H1 (cell line): ENCODE results near the gene SLC66A2. TPM values are rescaled to one million over a fixed set of nuclear protein-coding genes. Genes with fewer than 3 reads are reported as not detected.

Experiments
- CTCF ChIA-PET: fragments of 300-600 bp; sonication (Branson Sonifier 250); formaldehyde crosslinking; loops from one replicate; lab custom pipeline; 2021; ENCODE audit not compliant: partially characterized antibody; lab: Charles Lee
- POLR2A ChIA-PET: fragments of 300-600 bp; sonication (Branson Sonifier 250); formaldehyde crosslinking; loops from one replicate; lab custom pipeline; 2021; ENCODE audit warnings: inconsistent platforms; ENCODE audit not compliant: partially characterized antibody; lab: Charles Lee
- DNase-seq, 2 experiments: peaks; one replicate each; pipeline versions ENCODE4 v3.0.0 to v3.0.0-alpha.2; 2010 to 2022; ENCODE audit warnings: low spot score in 2 of 2, low read depth in 1 of 2, mixed read lengths in 1 of 2
- FAIRE-seq: peaks from 2 replicates; lab custom pipeline; 2011; peaks lifted over from hg19 to GRCh38; lab: Jason Lieb, UNC
- H2AFZ ChIP-seq: 2 replicates; pipeline ENCODE4 v1.8.1; 2012; ENCODE audit warnings: low read length, inconsistent platforms
- H2AK5ac ChIP-seq: 2 replicates; pipeline ENCODE4 v1.6.1; 2013; ENCODE audit warnings: low read depth, low read length
- H2BK120ac ChIP-seq: replicated peaks from 2 replicates; pipeline ENCODE3; 2013; ENCODE audit warnings: low read depth, low read length, inconsistent platforms
- H2BK12ac ChIP-seq: 2 replicates; pipeline ENCODE4 v1.6.1; 2013; ENCODE audit warnings: low read depth, low read length
- H2BK15ac ChIP-seq: 2 replicates; pipeline ENCODE4 v1.6.1; 2013; ENCODE audit warnings: low read length
- H2BK20ac ChIP-seq: 2 replicates; pipeline ENCODE4 v1.6.1; 2013; ENCODE audit warnings: low read length
- H2BK5ac ChIP-seq: 2 replicates; pipeline ENCODE4 v1.6.1; 2013; ENCODE audit warnings: low read depth, low read length
- H3K14ac ChIP-seq: 2 replicates; pipeline ENCODE4 v1.6.1; 2013; ENCODE audit warnings: inconsistent platforms; ENCODE audit not compliant: insufficient read length
- H3K18ac ChIP-seq: 2 replicates; pipeline ENCODE4 v1.6.1; 2013; ENCODE audit warnings: low read length; ENCODE audit errors: extremely low read depth
- H3K23ac ChIP-seq: 2 replicates; pipeline ENCODE4 v1.6.1; 2013; ENCODE audit warnings: inconsistent platforms; ENCODE audit not compliant: insufficient read length
- H3K23me2 ChIP-seq: 2 replicates; pipeline ENCODE4 v1.6.1; 2013; ENCODE audit warnings: low read depth, low read length
- H3K27ac ChIP-seq: 2 replicates; pipeline ENCODE4 v1.6.1; 2011; ENCODE audit warnings: low read depth, low read length, inconsistent platforms
- H3K27me3 ChIP-seq, 4 experiments: replicated peaks in 1 of 4; 1 replicate in 1 of 4; 2 replicates in 3 of 4; pipeline versions ENCODE4 v1.6.1 to v1.8.1; 2011 to 2013; ENCODE audit warnings: low read length in 3 of 4, mild to moderate bottlenecking in 3 of 4, inconsistent platforms in 2 of 4, mixed read lengths in 2 of 4, moderate library complexity in 1 of 4; ENCODE audit not compliant: control insufficient read depth in 3 of 4, insufficient read depth in 3 of 4; ENCODE audit errors: extremely low read depth in 1 of 4
- H3K36me3 ChIP-seq, 4 experiments: 2 replicates each; pipeline versions ENCODE4 v1.6.1 to v1.8.1; 2011 to 2013; ENCODE audit warnings: mild to moderate bottlenecking in 4 of 4, low read length in 3 of 4, moderate library complexity in 2 of 4, control low read depth in 1 of 4, inconsistent platforms in 1 of 4; ENCODE audit not compliant: insufficient read depth in 4 of 4, control insufficient read depth in 2 of 4
- H3K4ac ChIP-seq: replicated peaks from 2 replicates; pipeline ENCODE3; 2013; ENCODE audit warnings: low read length, low read depth, mixed read lengths, inconsistent platforms; ENCODE audit not compliant: insufficient read length
- H3K4me1 ChIP-seq, 4 experiments: replicated peaks in 1 of 4; 1 replicate in 1 of 4; 2 replicates in 3 of 4; pipeline versions ENCODE4 v1.6.1 to v1.8.1; 2011 to 2013; ENCODE audit warnings: low read length in 3 of 4, inconsistent platforms in 2 of 4, mixed read lengths in 1 of 4; ENCODE audit not compliant: insufficient read depth in 4 of 4, control insufficient read depth in 3 of 4
- H3K4me2 ChIP-seq, 2 experiments: 2 replicates each; pipeline versions ENCODE4 v1.6.1 to v1.8.1; 2011 to 2013; ENCODE audit warnings: low read depth in 2 of 2, low read length in 2 of 2, control low read depth in 1 of 2, inconsistent platforms in 1 of 2, mild to moderate bottlenecking in 1 of 2; ENCODE audit not compliant: insufficient read depth in 1 of 2
- H3K4me3 ChIP-seq, 4 experiments: fragments of 200-600, 300-600 bp in 1 of 4; sonication (generic), shearing (Covaris generic), sonication (Bioruptor Twin) in 1 of 4; 2 replicates each; pipeline versions ENCODE4 v1.5.1 to v1.8.1; 2011 to 2016; ENCODE audit warnings: low read length in 4 of 4, low read depth in 3 of 4, control low read depth in 2 of 4, inconsistent platforms in 2 of 4, mild to moderate bottlenecking in 2 of 4, mixed read lengths in 1 of 4, moderate library complexity in 1 of 4; ENCODE audit not compliant: insufficient read depth in 2 of 4; ENCODE audit errors: extremely low read depth in 1 of 4
- H3K56ac ChIP-seq: replicated peaks from 2 replicates; pipeline ENCODE3; 2013; ENCODE audit warnings: low read depth, mild to moderate bottlenecking, mixed read lengths, low read length, inconsistent platforms; ENCODE audit not compliant: insufficient read length
- H3K79me1 ChIP-seq: 2 replicates; pipeline ENCODE4 v1.6.1; 2013; ENCODE audit warnings: low read depth, low read length, control low read depth
- H3K79me2 ChIP-seq, 2 experiments: 2 replicates each; pipeline versions ENCODE4 v1.6.1 to v1.8.1; 2012 to 2013; ENCODE audit warnings: low read length in 2 of 2, mild to moderate bottlenecking in 2 of 2, inconsistent platforms in 1 of 2; ENCODE audit not compliant: insufficient read depth in 2 of 2, control insufficient read depth in 1 of 2
- H3K9ac ChIP-seq, 4 experiments: replicated peaks in 1 of 4; 1 replicate in 1 of 4; 2 replicates in 3 of 4; pipeline versions ENCODE4 v1.6.1 to v1.8.1; 2011 to 2013; ENCODE audit warnings: low read depth in 3 of 4, low read length in 3 of 4, control low read depth in 2 of 4, mild to moderate bottlenecking in 2 of 4, moderate library complexity in 2 of 4, inconsistent platforms in 1 of 4; ENCODE audit errors: extremely low read depth in 1 of 4
- H3K9me3 ChIP-seq, 2 experiments: 2 replicates each; pipeline versions ENCODE4 v1.6.1 to v1.8.1; 2012 to 2013; ENCODE audit warnings: mild to moderate bottlenecking in 2 of 2, moderate library complexity in 2 of 2, control low read depth in 1 of 2, inconsistent platforms in 1 of 2, low read depth in 1 of 2, low read length in 1 of 2, mixed read lengths in 1 of 2; ENCODE audit not compliant: insufficient read depth in 2 of 2
- H4K20me1 ChIP-seq, 2 experiments: replicated peaks in 1 of 2; 2 replicates each; pipeline versions ENCODE3 to v1.8.1; 2011 to 2013; ENCODE audit warnings: inconsistent platforms in 2 of 2, low read length in 2 of 2, mild to moderate bottlenecking in 1 of 2; ENCODE audit not compliant: insufficient read depth in 2 of 2, control insufficient read depth in 1 of 2
- H4K5ac ChIP-seq: 2 replicates; pipeline ENCODE4 v1.6.1; 2013; ENCODE audit warnings: low read length, low read depth, mixed read lengths, inconsistent platforms; ENCODE audit not compliant: insufficient read length
- H4K8ac ChIP-seq: 2 replicates; pipeline ENCODE4 v1.8.0; 2013; ENCODE audit warnings: mild to moderate bottlenecking, moderate library complexity, low read length, inconsistent platforms; ENCODE audit not compliant: insufficient read depth; ENCODE audit errors: extremely low read depth
- H4K91ac ChIP-seq: replicated peaks from 2 replicates; pipeline ENCODE3; 2013; ENCODE audit warnings: low read length, mixed read lengths, inconsistent platforms; ENCODE audit not compliant: insufficient read length
- BACH1 ChIP-seq: IDR thresholded peaks from 2 replicates; pipeline ENCODE4 v1.6.1; 2012; ENCODE audit warnings: low read length, improper control_type of control experiment
- CEBPB ChIP-seq: IDR thresholded peaks from 2 replicates; pipeline ENCODE4 v1.6.1; 2012; ENCODE audit warnings: low read depth, low read length
- CREB1 ChIP-seq: IDR thresholded peaks from 2 replicates; pipeline ENCODE4 v1.6.1; 2012; ENCODE audit warnings: inconsistent platforms
- CTBP2 ChIP-seq: IDR thresholded peaks from 2 replicates; pipeline ENCODE4 v1.7.0; 2011; ENCODE audit warnings: borderline replicate concordance, mild to moderate bottlenecking, moderate library complexity, mixed read lengths, low read length; ENCODE audit not compliant: insufficient read depth, insufficient read length
- GABPA ChIP-seq: IDR thresholded peaks from 2 replicates; pipeline ENCODE4 v1.6.1; 2011; ENCODE audit warnings: mild to moderate bottlenecking, low read length, moderate library complexity, borderline replicate concordance; ENCODE audit not compliant: insufficient read depth
- KDM4A ChIP-seq: IDR thresholded peaks from one replicate; pipeline ENCODE4 v1.7.1; 2012; ENCODE audit warnings: low read depth, mild to moderate bottlenecking, moderate library complexity, low read length, inconsistent platforms; ENCODE audit not compliant: severe bottlenecking
- KDM5A ChIP-seq: fragments of 200-600 bp; IDR thresholded peaks from 2 replicates; pipeline ENCODE4 v1.7.1; 2012; ENCODE audit warnings: mild to moderate bottlenecking, low read length, inconsistent platforms, mixed read lengths
- MAFK ChIP-seq: IDR thresholded peaks from 2 replicates; pipeline ENCODE4 v1.6.1; 2012; ENCODE audit warnings: low read depth, mild to moderate bottlenecking, improper control_type of control experiment, low read length
- SIRT6 ChIP-seq: IDR thresholded peaks from one replicate; pipeline ENCODE4 v1.7.1; 2012; ENCODE audit warnings: low read length, inconsistent platforms
- SP4 ChIP-seq: IDR thresholded peaks from 2 replicates; pipeline ENCODE4 v1.6.1; 2012; ENCODE audit warnings: low read length, inconsistent platforms
- WGBS, 2 experiments: shearing (Covaris generic) in 1 of 2; methylation state at CpG; one replicate each; pipeline versions ENCODE4 v1.1.6 to v1.1.7; 2013 to 2015; ENCODE audit warnings: low lambda C conversion rate in 2 of 2, mixed read lengths in 2 of 2, inconsistent platforms in 1 of 2, low coverage in 1 of 2, missing lambda C conversion rate in 1 of 2; ENCODE audit not compliant: insufficient replicate concordance in 2 of 2, insufficient coverage in 1 of 2, insufficient read length in 1 of 2; ENCODE audit errors: extremely low coverage in 1 of 2, missing lambda C conversion rate in 1 of 2; 5-methylcytosine and 5-hydroxymethylcytosine counted together
- polyA plus RNA-seq, 7 experiments: library from polyadenylated mRNA; depleted of rRNA in 3 of 7; stranded (reverse) in 5 of 7; unstranded in 2 of 7; fragments of >200 nt in 5 of 7; fragments of 200-250 nt in 2 of 7; gene quantifications; 1 replicate in 5 of 7; 2 replicates in 1 of 7; 4 replicates in 1 of 7; pipeline versions ENCODE4 v1.2.1 to v1.2.3, GENCODE V29; 2011 to 2013; ENCODE audit warnings: missing spikeins in 2 of 7, mixed read lengths in 2 of 7
- total RNA-seq: library from RNA; stranded (reverse); fragmentation: NEBNext Ultra II Directional; extraction: Animal tissue kit (Norgen Biotek cat#: 25700); gene quantifications from 2 replicates; pipeline ENCODE4 v1.2.1, GENCODE V29; 2021
- TF ChIP-seq, protein P1 (sequence below): IDR thresholded peaks from 2 replicates; pipeline ENCODE4 v1.6.1; 2012; ENCODE audit warnings: inconsistent platforms
- TF ChIP-seq, protein P2 (sequence below): IDR thresholded peaks from 2 replicates; pipeline ENCODE4 v1.6.1; 2011; ENCODE audit warnings: low read length, improper control_type of control experiment

SLC66A2 gene
- total and polyA plus RNA-seq, 2 of the 8 experiments (the other 6 are each of a cell fraction or from before 2014, with no cell fraction given), result 15.0 to 18.9 TPM

DNA sequence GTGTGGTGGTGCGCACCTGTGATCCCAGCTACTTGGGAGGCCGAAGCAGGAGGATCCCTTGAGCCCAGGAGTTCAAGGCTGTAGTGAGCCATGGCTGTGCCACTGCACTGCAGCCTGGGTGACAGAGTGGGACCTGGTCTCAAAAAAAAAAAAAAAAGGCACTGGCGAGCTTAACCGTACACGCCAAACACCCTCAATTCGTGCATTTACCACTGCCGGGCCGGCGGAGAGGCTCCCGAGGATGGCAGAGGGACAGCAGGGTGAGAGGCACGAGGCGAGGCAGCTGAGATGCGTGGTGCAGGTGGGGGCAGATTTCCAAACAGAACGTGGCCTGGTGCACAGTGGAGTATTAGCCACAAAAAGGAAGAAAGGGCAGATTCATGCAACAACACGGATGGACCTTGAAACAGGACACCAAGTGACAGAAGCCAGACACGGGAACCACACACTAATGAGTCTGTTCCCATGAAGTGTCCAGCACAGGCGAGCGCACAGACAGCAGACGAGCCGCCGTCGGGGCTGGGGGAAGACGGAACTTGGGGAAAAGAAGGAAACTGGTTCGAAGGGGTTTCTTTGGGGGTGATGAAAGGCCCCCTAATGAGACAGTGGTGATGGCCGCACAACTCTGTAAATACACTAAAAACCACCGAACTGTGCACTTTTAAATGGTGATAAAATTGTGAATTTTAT is 27.4 kb downstream of the SLC66A2 start:
- Histone ChIP-seq H3K18ac (no peak overlapping the region), H3K27me3 (no peaks in the 10 kb centered on the region), H3K27ac (no peak overlapping the region), H2BK20ac (no peak overlapping the region), H3K14ac (no peak overlapping the region), H3K79me2 (peaks cover 0 to 3% of the 10 kb centered on the region in 2 experiments; a peak in 2 of 4 replicates), H4K8ac (no peak overlapping the region), H3K4me2 (no peak overlapping the region), H2AK5ac (no peak overlapping the region), H3K4me3 (no peak overlapping the region), H3K4me1 (no peaks in the 10 kb centered on the region; a peak in 2 of 7 replicates), H2BK12ac (no peak overlapping the region), H4K20me1 (peaks cover 0 to 5% of the 10 kb centered on the region in 2 experiments), H3K23ac (no peak overlapping the region), H3K36me3 (no peaks in the 10 kb centered on the region), H3K4ac (no peak overlapping the region), H2BK5ac (no peak overlapping the region), H3K9me3 (peaks cover 0 to 2% of the 10 kb centered on the region in 2 experiments; a peak in 2 of 4 replicates), H3K9ac (no peak overlapping the region), H4K5ac (no peak overlapping the region), H3K79me1 (no peaks in the 10 kb centered on the region; the same call in 1 of the 2 replicates), H2BK15ac (no peak overlapping the region), H3K56ac (no peak overlapping the region), H3K23me2 (0 out of 2 replicates have a peak, but pooled peaks cover 2% of the 10 kb centered on the region), H2AFZ (no peak overlapping the region), H4K91ac (no peak overlapping the region), H2BK120ac (no peak overlapping the region)
- ChIA-PET POLR2A (no interaction called here), CTCF (interaction anchor here (1.0 to 1.4 kb wide), 2 partner anchors 9 to 19 kb away, joined by 3 to 4 read pairs; no protein-coding TSS in a partner anchor)
- DNase-seq (peak in 1 of 2 experiments; percentile 24), FAIRE-seq (no peak)
- 91% methylated on average over 26 of the region's 26 CpGs; no CpG with 5 or more reads in 1 of the 2 experiments for WGBS, 2 experiments
- TF ChIP-seq GABPA (no peak), CREB1 (no peak), KDM5A (no peak), KDM4A (no peak), MAFK (no peak), BACH1 (no peak), SIRT6 (no peak), SP4 (no peak), CEBPB (no peak), CTBP2 (no peak)
- TF ChIP-seq, protein P1, sequence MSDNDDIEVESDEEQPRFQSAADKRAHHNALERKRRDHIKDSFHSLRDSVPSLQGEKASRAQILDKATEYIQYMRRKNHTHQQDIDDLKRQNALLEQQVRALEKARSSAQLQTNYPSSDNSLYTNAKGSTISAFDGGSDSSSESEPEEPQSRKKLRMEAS, result no peak
- TF ChIP-seq, protein P2, sequence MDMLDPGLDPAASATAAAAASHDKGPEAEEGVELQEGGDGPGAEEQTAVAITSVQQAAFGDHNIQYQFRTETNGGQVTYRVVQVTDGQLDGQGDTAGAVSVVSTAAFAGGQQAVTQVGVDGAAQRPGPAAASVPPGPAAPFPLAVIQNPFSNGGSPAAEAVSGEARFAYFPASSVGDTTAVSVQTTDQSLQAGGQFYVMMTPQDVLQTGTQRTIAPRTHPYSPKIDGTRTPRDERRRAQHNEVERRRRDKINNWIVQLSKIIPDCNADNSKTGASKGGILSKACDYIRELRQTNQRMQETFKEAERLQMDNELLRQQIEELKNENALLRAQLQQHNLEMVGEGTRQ, result no peak
